NCI-H128 (cell line): Measurements from ENCODE around the gene ASF1B.
A peak's percentile ranks its signal among the peaks of the same experiment; 100 is the strongest.

Source experiments
- DNase-seq: peaks from one replicate; lab custom pipeline; 2025; ENCODE audit not compliant: unreplicated experiment; lab: John Stamatoyannopoulos, UW

The ASF1B gene

GRCh38 chr19:14111486-14111885, 24.9 kb downstream of the ASF1B start:
- DNase-seq, result no peak

DNA sequence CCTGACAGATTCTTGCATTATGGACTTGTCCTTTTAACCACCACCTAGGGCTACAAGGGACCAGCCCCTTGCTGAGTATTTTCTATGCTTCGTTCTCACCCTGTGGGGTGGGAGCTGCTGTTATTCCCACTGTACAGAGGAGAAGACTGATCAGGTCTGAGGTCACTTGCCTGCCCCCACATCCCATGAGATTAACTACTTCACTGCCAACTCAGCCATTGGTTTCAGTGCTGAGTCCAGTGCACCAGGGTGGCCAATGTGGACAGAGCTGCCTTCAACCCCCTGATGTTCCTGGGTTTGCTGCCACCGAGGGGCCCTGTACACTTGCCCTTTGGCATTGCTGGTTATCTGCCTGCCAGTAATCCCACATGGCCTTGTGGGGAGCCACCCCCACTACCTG, 25.7 kb downstream of the ASF1B start:
- no peak for DNase-seq

- DNase-seq, result no peak
Observed at GRCh38 chr19:14107581-14108461, 28.6 kb downstream of the ASF1B start.

DNA sequence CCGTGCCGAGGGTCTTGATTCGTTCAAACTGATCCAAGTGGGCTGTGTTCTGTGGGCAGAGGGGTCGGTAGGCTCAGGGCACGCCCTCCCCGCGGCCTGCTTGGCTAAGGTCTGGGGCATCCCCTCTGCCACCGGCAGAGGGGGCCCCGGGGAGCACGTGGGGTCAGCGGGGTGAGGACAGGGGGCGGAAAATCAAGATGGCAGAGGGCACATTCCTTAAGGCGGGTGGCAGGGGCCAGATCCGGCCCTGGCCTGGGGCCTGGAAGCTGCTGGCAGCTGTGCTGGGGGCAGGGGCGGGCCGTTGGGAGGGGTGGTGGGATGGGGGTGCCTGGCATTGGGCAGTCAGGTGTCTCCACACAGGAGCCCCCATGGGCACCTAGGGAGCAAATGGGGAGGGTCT, 29.5 kb downstream of the ASF1B start:
- no peak for DNase-seq

- no peak for DNase-seq
Observed at GRCh38 chr19:14105680-14106079, 30.7 kb downstream of the ASF1B start.

- DNase-seq, result no peak
Observed at GRCh38 chr19:14103310-14103709, 33.1 kb downstream of the ASF1B start.

- DNase-seq, result no peak
Observed at GRCh38 chr19:14102756-14103155, 33.6 kb downstream of the ASF1B start.

GRCh38 chr19:14102102-14102696, 34.2 kb downstream of the ASF1B start:
- DNase-seq, result no peak

- no peak for DNase-seq
Observed at GRCh38 chr19:14101003-14101545, 35.3 kb downstream of the ASF1B start.

- DNase-seq, result no peak
Observed at GRCh38 chr19:14097532-14098151, 38.7 kb downstream of the ASF1B start.

- no peak for DNase-seq
Observed at GRCh38 chr19:14096272-14096992, 40.0 kb downstream of the ASF1B start.

- no peak for DNase-seq
Observed at GRCh38 chr19:14094854-14095253, 41.5 kb downstream of the ASF1B start.

- no peak for DNase-seq
Observed at GRCh38 chr19:14093117-14093823, 43.1 kb downstream of the ASF1B start.

DNA sequence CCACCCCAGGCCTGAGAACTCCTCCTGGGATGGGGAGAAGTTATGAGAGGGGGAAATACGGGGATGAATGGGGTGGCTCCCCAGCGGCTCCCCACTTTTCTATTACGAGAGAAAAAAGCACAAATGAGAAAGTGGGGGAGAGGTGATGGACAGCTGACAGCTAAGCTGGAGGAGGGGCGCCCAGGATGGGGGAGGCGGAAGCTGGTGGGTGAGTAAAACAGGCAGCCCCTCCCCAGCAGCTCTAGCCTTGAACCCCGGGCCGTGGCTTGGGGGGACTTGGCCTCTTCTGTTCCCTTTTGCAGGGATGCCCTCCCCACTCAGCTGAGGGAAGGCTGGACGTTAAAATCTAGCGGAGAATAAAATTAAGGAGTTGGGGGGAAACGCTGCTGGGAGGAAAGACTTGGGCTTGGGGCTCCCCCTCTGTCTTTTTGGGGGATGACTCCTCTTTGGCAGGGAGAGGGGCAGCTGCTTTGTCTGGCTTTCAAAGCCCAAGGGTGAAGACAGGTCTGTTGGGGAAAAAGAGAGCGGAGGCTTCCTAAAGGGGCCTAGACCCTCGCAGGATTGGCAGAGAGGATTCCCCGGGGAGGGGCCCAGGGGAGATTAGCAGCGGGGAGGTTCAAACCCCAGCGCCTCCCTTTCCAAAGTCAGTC, 44.5 kb downstream of the ASF1B start:
- DNase-seq, result no peak

- DNase-seq, result peak; percentile 74
Observed at GRCh38 chr19:14091081-14091812, 45.1 kb downstream of the ASF1B start.

DNA sequence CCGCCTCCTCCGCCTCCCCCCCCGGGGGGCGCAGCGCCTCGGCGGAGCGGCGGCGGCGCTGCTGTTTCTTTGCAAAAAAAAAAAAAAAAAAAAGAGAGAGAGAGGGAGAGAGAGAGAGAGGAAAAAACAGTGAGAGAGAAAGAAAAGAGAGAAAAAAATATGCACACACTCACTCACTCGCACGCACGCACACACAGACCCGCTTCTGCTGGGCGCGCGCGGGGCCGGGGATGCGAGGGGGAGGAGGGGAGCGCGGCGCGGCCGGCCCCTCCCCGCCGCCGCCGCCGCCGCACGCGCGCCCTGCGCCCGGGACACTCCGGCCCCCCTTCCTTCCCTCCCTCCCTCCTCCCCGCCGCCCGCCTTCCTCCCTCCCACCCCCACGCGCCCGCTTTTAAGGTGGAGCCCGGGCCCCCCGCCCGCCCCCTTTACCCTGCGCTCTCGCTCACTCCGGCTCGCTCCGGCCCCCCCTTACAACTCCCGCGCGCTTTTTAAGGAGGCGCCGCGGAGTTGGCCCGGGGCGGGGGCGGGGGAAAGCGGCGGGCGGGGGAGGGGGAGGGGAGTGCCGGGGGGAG, 45.8 kb downstream of the ASF1B start, which contains the start of gene SAMD1:
Gene SAMD1 (minus strand): TSS at position 243 of the 572 bp plus-strand sequence.
- DNase-seq, result peak; percentile 74

- DNase-seq, result no peak
Observed at GRCh38 chr19:14089662-14090508, 46.5 kb downstream of the ASF1B start.

DNA sequence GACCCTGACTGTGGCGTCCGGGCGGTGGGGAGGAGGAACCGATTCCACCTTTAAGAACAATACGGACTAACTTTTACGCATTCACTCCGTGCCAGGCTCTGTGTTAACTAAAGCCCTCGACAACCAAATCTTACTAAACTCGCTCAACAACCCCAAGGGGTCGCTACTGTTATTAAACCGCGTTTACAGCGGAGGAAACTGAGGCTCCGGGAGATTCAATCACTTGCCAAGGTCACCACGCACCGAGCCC, 47.1 kb downstream of the ASF1B start:
- DNase-seq, result no peak
